Mesodermal cell (in vitro differentiated cells): Measurements from ENCODE around the gene MYH11.
"Not testable (repeated sequence)": the region's sequence is repeated elsewhere in the genome, so short reads cannot be mapped to it uniquely, and the experiment has no call there.

Experiments used
- H3K27ac ChIP-seq: 2 replicates; pipeline ENCODE4 v1.7.0; 2013; ENCODE audit warnings: mild to moderate bottlenecking, low read depth, low read length, moderate library complexity; ENCODE audit not compliant: severe bottlenecking
- H3K36me3 ChIP-seq: 2 replicates; pipeline ENCODE4 v1.7.1; 2013; ENCODE audit warnings: mild to moderate bottlenecking, low read length, moderate library complexity; ENCODE audit not compliant: control insufficient read depth, insufficient read depth
- H3K4me1 ChIP-seq: one replicate; pipeline ENCODE4 v1.7.1; 2013; ENCODE audit warnings: mild to moderate bottlenecking, low read length; ENCODE audit not compliant: insufficient read depth, control insufficient read depth, poor library complexity, severe bottlenecking
- H3K4me3 ChIP-seq: 2 replicates; pipeline ENCODE4 v1.7.0; 2013; ENCODE audit warnings: low read length, control low read depth, mild to moderate bottlenecking; ENCODE audit not compliant: insufficient read depth, poor library complexity, severe bottlenecking; ENCODE audit errors: extremely low read depth
- H3K9me3 ChIP-seq: 2 replicates; pipeline ENCODE4 v1.7.1; 2013; ENCODE audit warnings: mild to moderate bottlenecking, low read length, moderate library complexity; ENCODE audit not compliant: control insufficient read depth
- WGBS, 2 experiments: methylation state at CpG; one replicate each; pipeline ENCODE4 v1.1.5; 2013; ENCODE audit warnings: missing lambda C conversion rate in 2 of 2; ENCODE audit not compliant: insufficient coverage in 2 of 2; 5-methylcytosine and 5-hydroxymethylcytosine counted together

The MYH11 gene

DNA sequence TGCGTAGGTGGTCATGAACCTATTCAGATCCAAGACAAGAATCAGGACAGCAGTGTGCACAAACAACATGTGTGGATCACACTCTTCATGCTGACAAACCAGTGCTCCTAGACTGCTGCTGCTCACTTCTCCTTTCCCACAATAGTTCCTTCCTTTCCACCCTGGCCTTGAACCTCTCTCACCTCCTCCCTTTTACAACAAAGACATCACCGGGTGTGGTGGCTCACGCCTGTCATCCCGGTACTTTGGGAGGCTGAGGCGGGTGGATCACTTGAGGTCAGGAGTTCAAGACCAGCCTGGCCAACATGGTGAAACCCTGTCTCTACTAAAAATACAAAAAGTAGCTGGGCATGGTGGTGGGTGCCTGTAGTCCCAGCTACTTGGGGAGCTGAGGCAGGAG lies 67.0 kb downstream of the MYH11 start:
- H3K9me3 ChIP-seq, H3K4me3 ChIP-seq, H3K27ac ChIP-seq, H3K36me3 ChIP-seq, H3K4me1 ChIP-seq: not testable (repeated sequence)
- 83 to 94% methylated on average over 3 to 5 of the region's 5 CpGs for WGBS, 2 experiments

DNA sequence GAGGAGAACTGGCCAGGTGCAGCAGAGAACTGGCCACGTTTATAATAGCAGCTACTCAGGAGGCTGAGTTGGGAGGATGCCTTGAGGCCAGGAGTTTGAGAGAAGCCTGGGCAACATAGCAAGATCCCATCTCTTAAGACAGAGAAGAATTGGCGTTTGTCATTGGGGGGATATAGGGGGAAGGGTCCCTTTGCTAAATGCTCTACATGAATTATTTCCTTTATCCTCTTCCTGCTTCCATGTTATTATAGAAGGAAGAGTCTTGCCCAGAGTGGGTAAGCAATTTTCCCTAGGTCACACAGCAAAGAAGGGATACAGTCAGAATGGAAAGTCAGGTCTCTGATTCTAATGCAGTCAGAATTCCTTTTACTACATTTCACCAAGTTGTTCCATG lies 68.0 kb downstream of the MYH11 start:
- Histone ChIP-seq H3K36me3 (no peaks in the 10 kb centered on the region), H3K4me3 (no peak overlapping the region), H3K27ac (no peak overlapping the region), H3K4me1 (no peaks in the 10 kb centered on the region), H3K9me3 (no peaks in the 10 kb centered on the region)
- 83% methylated on average over 1 of the region's 2 CpGs; no CpG with 5 or more reads in 1 of the 2 experiments for WGBS, 2 experiments

DNA sequence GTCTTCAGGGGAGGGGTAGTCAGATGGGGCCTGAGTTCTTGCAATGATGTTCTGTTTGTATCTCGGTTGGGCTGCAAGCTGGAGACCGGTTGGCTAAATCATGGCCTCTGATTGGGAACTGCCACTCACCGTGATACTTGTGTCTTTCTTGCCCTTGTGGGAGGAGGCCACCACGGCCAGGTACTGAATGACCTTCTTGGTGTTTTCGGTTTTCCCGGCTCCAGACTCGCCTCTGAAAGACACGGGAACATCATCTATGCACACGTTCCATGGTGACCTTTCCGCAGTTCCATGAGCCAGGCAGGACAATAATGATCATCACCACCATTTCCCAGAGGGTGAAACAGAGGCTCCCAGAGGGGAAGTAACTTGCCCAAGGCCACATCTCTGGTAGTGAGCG lies 70.3 kb downstream of the MYH11 start:
- H3K4me3 ChIP-seq, result no peak overlapping the region
- no peak overlapping the region for H3K27ac ChIP-seq
- no peaks in the 10 kb centered on the region for H3K4me1 ChIP-seq
- no peaks in the 10 kb centered on the region for H3K9me3 ChIP-seq
- 93 to 97% methylated on average over 10 to 11 of the region's 11 CpGs for WGBS, 2 experiments
- H3K36me3 ChIP-seq, result no peaks in the 10 kb centered on the region

DNA sequence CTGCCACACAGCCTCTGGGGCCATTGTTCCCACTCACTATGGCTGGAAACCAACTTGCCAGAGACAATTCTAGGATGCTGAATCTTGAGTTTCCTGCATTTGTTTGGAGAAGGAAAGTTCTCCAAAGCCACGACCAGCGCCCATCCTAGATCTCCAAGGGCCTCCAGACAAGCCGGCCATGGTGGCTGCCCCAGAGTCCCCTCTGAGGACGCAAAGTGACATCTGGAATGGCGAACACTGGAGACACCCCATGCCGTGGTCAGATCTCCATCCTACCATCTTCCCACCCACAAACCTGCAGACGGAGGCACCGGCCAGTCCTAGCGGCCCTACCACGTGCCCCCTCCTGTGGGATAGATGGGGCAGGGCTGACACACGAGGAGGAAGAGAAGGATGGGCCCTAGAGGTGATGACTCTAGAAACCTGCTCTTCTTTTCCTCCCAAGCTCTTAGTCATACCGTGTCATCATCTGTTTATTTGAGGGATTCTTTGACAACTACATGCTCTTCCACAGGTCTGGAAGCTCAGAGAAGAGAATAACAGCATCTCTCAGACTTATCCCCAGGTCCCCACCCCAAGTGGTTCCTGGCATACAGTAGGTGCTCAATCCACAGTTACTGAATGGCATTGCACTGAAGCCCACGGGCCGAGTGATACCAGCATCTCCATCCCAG lies 71.3 kb downstream of the MYH11 start:
- no peaks in the 10 kb centered on the region for H3K4me1 ChIP-seq
- H3K4me3 ChIP-seq, result no peak overlapping the region
- no peaks in the 10 kb centered on the region for H3K36me3 ChIP-seq
- 75 to 81% methylated on average over 8 to 12 of the region's 14 CpGs for WGBS, 2 experiments
- H3K9me3 ChIP-seq, result no peaks in the 10 kb centered on the region
- H3K27ac ChIP-seq, result no peak overlapping the region

DNA sequence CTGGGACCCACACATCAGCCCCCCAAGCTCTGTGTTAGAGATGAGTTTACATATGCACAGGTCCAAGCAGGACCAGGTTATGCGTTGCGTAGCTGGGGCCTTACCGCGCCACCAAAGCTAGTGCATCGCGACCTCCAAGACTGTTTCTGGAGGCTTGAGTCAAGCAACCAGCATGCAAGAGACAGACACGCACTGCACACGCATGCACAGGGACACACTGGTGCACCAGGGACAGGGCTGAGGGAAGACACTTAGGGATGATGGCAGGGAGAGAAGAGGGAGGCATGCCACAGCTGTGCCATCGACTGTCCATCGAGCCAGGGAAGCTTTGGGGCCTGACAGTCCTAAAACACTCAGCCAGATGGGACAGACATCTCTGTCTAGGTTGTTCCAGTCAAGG lies 72.8 kb downstream of the MYH11 start:
- no peak overlapping the region for H3K27ac ChIP-seq
- no peaks in the 10 kb centered on the region for H3K36me3 ChIP-seq
- H3K4me1 ChIP-seq, result no peaks in the 10 kb centered on the region
- H3K4me3 ChIP-seq, result no peak overlapping the region
- H3K9me3 ChIP-seq, result no peaks in the 10 kb centered on the region
- WGBS, 2 experiments, result 96 to 99% methylated on average over 10 of the region's 10 CpGs

DNA sequence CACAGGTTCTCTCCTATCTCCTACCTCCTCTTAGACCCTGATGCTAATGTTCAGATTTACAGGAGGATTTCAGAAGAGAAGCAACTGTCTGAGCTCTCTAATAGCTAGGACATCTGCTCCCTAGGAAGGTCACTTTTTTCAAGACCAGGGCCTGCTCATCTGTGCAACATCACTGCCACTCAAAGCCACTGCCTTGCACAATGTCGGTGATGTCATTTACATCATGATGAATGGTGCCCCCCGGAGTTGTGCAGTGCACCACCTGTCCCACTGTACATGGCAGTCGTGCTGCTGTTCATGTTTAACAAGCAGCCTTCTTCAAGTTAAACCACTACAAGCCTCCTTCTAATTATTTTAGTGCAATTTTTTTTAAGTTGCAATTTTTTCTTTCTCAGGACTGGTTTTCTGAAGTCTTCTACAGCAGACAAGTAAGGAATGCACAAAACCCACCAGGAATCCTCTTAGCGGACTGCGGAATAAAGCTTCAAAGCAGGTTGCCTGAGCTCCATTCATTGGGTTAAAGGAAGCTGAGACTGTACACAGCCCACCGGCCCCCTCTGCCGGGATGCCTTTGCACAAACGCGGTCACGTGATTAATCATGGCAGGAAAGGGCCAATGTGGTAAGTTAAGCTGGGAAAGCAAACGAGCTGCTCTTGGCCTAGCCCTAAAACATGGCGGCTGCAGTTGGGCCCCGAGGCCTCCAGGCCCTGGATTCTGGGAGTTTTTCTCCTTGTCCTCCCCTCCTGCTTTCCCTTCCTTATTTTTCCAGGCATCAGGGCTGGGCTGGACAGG lies 74.1 kb downstream of the MYH11 start:
- Histone ChIP-seq H3K9me3 (no peaks in the 10 kb centered on the region), H3K4me3 (no peak overlapping the region), H3K4me1 (no peaks in the 10 kb centered on the region), H3K36me3 (no peaks in the 10 kb centered on the region), H3K27ac (no peak overlapping the region)
- WGBS, 2 experiments, result 79 to 86% methylated on average over 9 to 11 of the region's 13 CpGs

DNA sequence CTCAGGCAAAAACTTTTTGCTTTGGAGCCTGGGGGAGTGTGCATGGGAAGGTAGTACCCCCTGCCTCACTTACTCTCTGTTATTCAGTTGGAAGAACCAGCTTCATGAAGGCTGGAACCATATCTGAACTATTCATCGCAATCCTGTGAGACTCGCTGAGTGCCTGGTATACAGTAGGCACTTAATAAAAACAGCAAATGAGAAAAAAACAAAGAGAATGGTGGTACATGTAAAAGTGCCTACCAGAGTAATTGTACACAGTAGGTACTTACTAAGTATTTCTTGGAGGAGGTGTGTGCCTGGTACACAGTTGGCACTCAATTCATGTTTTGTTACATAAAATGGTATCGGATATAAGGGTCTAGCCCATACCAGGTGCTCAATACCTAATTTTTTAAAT lies 75.2 kb downstream of the MYH11 start:
- H3K4me3 ChIP-seq, result no peak overlapping the region
- no peaks in the 10 kb centered on the region for H3K4me1 ChIP-seq
- H3K36me3 ChIP-seq, result no peaks in the 10 kb centered on the region
- no peaks in the 10 kb centered on the region for H3K9me3 ChIP-seq
- 92% methylated on average over 2 of the region's 3 CpGs; no CpG with 5 or more reads in 1 of the 2 experiments for WGBS, 2 experiments
- H3K27ac ChIP-seq, result no peak overlapping the region

DNA sequence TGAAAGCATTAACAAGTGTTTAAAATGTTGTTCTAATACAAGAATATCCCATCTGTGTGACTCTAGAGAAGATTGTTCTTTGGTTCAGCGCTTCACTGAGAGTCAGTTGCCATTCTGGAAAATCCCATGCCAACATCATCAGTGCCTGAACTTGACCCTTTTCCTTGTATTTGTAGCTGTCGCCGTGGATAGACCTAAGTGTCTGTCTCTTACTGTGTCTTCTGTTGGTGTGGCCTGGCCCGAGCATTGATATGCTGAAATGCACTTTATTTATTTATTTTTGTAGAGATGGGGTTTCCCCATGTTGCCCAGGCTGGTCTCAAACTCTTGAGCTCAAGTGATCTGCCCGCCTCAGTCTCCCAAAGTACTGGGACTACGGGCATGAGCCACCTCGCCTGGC lies 76.0 kb downstream of the MYH11 start:
- H3K4me1 ChIP-seq, result no peaks in the 10 kb centered on the region
- no peak overlapping the region for H3K27ac ChIP-seq
- H3K9me3 ChIP-seq, result no peaks in the 10 kb centered on the region
- WGBS, 2 experiments, result 91 to 100% methylated on average over 1 to 3 of the region's 7 CpGs
- no peak overlapping the region for H3K4me3 ChIP-seq
- H3K36me3 ChIP-seq, result no peaks in the 10 kb centered on the region

DNA sequence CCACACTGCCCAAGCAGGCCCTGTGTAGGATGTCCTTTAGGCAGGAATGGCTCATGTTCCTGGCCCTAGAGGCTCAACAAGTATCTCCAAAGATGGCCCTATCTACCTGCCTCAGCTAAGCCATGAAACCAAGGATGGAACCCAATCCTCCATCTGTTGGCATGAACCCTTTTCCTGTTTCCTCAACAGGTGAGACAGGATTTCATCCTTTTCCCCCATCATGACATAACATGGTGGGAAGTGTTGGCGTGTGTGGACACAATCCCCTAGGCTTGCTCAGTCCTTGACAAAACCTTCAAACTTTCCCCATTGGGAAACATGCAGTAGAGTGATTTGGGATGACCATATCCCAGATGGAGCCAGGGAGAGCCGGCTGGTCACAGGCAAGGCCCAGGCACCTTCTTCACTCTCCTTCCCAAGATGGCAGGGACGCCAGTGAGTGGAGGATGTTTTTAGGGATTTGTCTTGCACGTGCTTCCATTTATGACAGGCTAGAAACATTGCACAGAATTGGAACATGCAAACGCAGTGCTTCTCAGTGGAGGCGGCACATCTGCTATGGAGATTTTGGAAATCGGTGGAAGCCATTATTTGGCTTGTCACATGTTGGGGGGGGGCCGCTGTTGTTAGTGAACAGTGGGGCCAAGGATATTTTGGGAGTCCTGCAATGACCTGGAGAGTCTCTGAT lies 77.0 kb downstream of the MYH11 start:
- no peaks in the 10 kb centered on the region for H3K9me3 ChIP-seq
- 87 to 90% methylated on average over 7 of the region's 8 CpGs for WGBS, 2 experiments

DNA sequence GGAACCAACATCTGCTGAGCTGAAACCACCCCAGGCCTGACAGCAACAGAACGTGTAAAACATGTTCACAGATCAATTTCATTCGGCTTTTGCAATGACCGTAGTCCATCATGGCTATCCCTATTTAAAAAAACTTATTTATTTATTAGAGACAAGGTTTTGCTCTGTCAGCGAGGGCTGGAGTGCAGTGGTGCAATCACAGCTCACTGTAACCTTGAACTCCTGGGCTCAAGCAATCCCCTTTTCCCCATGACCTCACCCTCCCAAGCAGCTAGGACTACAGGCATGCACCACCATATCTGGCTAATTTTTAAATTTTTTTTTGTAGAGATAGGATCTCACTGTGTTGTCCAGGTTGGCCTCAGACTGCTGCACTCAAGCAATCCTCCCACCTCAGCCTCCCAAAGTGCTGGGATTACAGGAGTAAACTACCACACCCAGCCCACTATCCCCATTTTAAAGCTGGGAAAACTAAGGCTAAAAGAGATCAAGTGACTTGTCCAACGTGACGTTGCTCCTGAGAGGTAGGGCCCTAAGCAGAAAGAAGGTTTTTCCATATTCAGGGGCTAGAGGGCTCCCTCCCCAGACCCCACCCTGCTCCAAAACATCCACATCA lies 77.7 kb downstream of the MYH11 start:
- H3K27ac ChIP-seq, result no peak overlapping the region
- no peaks in the 10 kb centered on the region for H3K36me3 ChIP-seq
- no peaks in the 10 kb centered on the region for H3K9me3 ChIP-seq
- no peaks in the 10 kb centered on the region for H3K4me1 ChIP-seq
- 100% methylated on average over 1 of the region's 6 CpGs; no CpG with 5 or more reads in 1 of the 2 experiments for WGBS, 2 experiments
- no peak overlapping the region for H3K4me3 ChIP-seq

More for the DNA sequence above, 77.0 kb downstream of the MYH11 start:
- no peak overlapping the region for H3K27ac ChIP-seq
- H3K4me3 ChIP-seq, result no peak overlapping the region
- no peaks in the 10 kb centered on the region for H3K36me3 ChIP-seq
- H3K4me1 ChIP-seq, result no peaks in the 10 kb centered on the region
